ENCODE results near the gene GRAP.
A peak's percentile ranks its signal among the peaks of the same experiment; 100 is the strongest.

The GRAP gene

DNA sequence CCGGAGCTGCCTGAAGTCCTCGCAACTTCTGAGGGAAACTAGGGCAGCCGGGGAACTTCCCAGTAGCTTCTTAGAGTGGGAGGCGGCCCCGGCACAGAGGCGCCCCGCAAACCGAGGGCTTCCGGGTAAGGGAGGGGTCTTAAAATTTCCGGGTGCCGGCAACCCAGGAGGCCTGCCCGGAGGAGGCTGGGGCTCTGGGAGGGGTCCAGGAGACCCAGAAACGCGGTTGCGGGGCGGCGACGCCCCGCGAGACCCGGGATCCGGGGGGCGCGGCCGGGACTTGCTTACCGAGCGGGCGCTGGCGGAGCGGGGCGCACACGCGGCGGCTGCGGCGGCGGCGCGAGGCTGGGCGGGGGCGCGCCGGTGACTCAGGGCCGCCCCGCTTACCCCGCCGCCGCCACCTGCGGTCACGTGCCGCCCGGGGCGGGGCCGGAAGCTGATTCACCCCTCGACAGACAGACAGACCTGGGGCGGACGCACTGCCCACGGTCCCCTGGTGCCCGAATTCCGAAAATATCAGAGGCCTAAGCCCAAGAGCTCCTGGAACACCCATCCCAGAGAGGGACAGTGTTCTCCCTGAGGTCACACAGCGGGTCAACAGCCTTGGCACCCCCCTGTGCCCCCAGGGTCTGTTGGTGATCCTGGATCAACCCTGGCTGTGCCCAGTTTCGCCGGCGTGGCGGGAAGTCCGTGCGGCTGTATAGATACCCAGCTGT lies 42.2 kb downstream of the GRAP start, which contains the start of gene FAM83G:
FAM83G (minus strand) TSS at position 344 of the 716 bp plus-strand sequence. CDS start 723 bp downstream, outside the sequence.
- peak within 1 kb of the TSS; percentile 94 for H3K27ac ChIP-seq
- DNase-seq (ENCODE audit: low read depth, low spot score), result no peak

DNA sequence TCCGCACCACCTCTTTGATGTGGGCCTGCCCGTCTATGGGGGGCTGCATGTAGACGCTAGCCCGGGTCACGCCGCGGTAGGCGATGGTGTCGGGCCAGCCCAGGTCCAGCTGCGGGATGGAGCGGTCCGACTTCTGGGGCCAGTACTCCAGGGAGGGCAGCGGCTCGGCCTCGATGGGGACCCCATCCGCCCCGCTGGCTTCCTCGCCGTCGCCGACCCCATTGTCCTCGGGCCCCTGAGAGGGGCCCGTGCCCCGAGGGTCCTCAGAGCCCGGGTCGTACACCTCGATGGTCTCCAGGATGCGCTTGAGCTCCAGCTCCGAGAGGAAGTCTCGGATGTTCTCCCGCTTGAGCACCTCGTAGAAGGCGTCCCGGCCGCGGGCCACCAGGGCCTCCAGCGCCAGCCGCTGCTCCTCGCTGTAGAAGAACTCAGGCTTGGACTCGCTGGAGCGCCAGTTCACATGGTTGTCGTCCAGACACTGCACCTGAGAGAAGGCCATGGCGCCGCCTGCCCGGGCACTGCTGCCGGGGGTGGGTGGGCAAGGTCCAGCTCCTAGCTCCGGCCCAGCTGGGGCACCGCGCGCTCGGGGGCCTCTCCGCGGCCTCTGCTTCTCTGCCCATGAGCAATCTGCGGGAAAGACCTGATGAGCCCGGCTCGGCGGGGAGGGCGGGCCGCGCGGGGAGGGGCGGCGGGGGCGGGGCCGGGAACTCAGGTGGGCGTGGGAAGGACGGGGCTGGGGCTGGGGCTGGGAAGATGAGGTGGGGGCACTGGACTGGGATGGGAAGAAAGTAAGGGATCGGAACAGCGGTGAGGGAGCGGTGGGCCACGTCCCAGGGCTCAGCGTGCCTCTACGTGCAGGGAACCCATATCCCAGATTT lies 43.0 kb downstream of the GRAP start:
- peak overlapping the region; percentile 94 for H3K27ac ChIP-seq

DNA sequence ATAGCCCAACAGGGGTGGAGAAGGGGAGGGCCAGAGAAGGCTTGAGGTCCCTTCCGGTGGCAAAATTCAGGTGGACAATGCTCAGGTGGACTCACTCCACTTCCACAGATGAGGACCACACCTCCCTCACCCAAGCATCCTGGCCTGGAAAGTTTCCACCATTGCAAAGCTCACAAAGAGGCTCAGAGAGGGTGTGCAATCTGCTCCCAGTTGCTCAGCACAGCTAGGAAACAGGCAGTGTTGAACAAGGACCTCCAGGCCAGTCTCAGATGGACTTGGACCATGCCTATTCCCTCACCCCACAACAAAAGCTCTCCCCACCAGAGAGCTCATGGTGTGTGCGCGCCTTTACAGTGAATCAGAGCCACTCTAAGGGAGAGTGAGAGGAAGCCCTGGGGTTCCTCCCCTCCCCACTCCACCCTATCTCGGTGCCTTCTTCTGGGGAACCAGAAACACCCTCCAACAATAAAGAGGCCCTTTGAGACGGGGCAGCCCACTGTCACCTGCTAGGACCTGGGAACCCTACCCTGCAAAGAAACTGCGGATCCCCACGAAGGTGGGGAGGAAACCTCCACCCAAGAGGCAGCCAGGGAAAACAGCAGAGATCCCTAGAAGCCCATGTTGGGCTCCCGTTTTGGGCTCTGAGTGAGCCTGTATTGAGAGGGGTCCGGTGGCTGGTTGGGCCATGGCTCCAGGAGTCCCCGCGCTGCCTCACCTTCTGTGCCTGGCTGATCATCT lies 43.8 kb downstream of the GRAP start:
- peak overlapping the region; percentile 94 for H3K27ac ChIP-seq
- DNase-seq (ENCODE audit: low read depth, low spot score), result no peak

More for the DNA sequence above, 43.0 kb downstream of the GRAP start:
- DNase-seq (ENCODE audit: low read depth, low spot score), result no peak

DNA sequence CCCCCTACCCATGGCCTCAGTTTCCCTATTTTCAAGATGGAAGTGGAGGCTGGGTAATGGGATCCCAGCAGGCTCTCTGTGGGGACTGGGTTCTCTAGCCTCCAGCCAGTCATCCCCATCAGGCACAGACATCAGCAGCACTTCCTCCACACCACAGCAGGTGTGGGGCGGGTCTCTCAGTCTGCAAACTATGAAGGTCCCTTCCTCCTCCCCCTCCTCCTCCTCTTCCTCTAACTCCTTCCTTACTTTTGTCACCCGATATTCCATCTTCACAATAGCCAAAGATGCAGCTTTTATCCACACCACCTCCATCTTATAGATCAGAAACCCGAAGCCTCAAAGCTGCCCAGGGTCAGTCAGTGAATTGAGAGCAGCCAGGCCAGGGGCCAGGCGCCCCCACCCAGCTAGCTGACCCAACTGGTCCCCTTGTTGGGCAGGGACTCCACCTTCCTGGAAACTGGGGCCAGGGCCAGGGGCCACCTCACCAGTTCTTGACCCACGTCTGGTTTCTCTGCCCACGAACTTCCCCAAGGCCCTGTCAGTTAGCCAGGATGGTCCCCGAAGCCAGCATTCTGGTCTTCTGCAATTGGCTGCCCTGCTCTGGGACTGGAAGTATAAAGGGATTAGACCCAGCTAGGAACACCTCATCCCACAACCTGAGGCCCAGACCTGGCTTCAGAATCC lies 44.7 kb downstream of the GRAP start:
- H3K27ac ChIP-seq, result peak overlapping the region; percentile 94
- DNase-seq (ENCODE audit: low read depth, low spot score), result no peak

DNA sequence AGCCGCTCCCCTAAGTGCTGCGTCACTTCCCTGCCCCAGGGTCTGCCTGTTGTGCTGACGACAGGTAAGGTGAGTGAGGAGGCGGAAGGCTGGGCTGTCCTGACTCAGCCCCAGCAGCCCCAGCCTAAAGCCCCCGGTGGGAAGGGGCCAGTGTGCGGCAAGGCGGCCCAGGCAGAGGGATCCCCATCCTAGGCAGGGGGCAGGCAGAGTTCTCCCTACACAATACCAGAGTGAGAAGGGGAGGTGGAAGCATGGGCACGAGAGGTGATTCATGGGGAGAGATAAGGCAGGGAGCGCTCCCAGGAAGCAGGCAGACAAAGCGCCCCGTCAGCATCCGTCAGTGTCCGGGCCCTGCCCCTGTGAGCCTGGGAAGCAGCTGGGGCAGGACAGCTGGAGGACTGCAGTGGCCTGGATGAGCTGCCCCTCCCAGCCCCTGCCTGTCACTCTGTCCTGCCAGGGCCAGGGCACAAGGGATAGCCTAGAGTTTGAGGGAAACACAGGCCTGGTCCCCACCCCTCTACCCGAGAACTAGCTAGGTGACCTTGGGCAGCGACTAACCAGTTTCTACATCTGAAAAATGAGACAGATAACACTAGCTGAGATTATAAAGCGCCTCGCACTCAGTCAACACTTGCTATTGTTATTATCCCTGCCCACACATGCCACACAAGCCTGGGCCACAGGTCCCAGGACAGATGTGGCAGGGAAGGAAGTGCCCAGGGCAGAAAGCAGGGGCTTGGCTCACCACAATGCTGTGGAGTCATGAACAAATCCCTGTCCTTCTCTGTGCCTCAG lies 46.0 kb downstream of the GRAP start:
- H3K27ac ChIP-seq, result peak overlapping the region; percentile 94
- DNase-seq (ENCODE audit: low read depth, low spot score), result no peak

DNA sequence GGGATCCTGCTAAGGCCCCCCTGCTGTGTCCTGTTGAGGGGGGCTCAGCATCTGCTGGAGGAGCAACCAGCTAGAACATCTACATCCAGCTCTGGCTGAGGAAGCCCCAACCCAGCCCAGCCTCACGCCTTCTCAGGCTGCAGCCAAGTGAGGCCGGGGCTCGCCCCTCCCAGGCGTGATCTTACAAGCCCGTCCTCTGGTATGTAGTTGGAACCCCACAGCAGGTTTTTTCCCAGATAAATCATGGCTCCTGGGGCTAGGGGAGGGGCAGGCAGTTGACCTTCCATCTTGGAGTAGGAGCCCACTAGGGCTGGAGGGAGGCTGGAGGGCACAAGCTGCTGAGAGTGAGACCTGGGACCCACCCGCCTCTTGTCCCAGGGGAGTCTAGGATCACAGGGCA lies 46.8 kb downstream of the GRAP start:
- peak overlapping the region; percentile 94 for H3K27ac ChIP-seq
- no peak for DNase-seq (ENCODE audit: low read depth, low spot score)

DNA sequence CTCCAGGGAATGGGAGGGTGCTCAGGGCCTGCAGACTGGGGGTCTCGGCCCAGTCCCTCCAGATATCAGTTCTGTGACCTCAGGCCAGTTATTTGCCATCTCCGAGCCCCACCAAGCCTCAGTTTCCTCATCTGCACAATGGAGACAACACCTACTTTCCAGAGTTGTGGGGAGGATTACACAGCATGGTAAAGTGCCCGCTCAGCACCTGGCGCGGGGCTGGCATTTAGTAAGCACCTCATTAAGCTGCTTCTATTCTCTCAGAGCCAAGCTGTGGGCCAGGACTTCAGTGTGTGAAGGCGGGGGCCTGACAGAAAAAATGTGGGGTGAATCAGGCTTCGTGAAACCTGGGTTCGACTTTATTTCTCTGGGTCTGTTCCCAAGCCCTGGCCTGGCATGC lies 47.4 kb downstream of the GRAP start:
- DNase-seq (ENCODE audit: low read depth, low spot score), result no peak
- peak overlapping the region; percentile 94 for H3K27ac ChIP-seq

DNA sequence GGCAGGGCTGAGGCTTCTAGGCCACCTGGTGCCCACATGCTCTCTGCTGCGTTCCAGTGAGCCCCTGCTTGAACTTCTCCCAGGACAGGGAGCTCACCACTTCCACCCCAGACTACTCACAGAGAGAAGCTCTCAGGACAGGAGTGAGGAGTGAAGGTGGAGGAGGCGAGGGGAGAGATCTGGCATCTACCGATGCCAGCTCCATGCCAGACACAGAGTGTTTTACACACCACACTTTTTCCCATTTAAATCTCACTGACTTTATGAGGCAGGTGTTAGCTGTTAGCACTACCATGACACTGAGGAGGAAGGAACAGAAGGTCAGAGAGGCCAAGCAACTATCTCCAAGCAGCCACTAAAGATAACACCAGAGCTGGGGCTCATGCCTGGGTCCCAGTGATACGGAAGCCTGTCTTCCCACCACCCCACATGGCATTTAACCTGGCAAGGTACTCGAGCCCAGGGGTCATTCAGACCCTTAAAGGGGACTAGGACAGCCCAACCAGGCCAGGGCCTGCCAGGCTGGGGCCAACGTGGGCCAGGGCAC lies 49.0 kb downstream of the GRAP start:
- no peak for DNase-seq (ENCODE audit: low read depth, low spot score)
- H3K27ac ChIP-seq, result no peak overlapping the region

DNA sequence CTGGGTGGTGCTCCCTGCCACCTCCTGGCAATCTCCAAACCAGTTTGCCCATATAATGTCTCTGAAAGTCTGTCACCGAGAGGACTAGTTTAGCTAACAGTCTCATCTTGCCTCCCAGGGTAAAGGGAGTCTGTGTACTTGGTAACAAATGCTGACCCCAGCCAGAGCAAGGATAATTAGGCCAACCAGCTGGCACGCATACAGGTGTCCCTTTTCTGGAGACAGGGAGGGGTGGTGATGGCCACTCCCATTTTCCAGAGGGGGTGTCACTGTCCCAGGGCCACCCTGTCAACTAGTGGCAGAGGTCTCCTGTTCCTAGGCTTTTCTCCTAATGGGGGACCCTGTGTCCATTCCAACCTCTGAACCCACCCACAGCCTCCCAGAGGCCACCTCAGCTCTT lies 50.3 kb downstream of the GRAP start:
- no peak for DNase-seq (ENCODE audit: low read depth, low spot score)
- no peak overlapping the region for H3K27ac ChIP-seq

DNA sequence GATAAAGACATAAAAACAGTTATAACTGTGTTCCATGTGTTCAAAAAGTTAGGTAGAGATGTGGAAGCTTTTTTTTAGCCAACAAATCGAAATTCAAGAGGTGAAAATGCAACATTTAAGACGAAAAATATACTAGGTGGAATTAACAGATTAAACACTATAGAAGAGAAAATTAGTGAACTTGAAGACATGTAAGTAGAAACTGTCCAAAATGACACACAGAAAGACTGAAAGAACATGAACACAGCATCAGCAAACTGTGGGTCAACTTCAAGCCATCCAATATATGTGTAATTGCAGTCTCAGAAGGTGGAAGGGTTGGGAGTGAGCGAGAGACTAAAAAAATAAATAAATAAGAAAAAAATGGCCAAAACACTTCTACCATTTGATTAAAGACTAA lies 51.5 kb downstream of the GRAP start:
- DNase-seq (ENCODE audit: low read depth, low spot score), result no peak
- no peak overlapping the region for H3K27ac ChIP-seq

DNA sequence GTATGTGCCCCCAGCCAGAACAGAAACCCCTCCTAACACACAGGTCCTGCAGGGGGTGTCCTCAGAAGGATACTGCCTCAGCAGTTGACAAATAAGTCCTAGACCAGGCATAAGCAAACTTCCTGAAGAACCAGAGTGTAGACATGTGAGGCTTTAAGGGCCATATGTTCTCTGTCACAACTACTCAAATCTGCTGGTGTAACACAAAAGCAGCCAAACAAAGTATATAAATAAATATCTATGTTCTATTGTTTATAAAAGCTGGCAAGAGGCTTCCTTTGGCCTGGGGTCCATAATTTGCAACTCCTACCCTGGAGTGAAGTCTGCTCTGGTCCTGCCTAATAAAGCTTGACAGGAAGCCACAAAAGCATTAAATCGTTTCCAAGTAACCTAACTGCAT lies 52.1 kb downstream of the GRAP start:
- no peak overlapping the region for H3K27ac ChIP-seq
- no peak for DNase-seq (ENCODE audit: low read depth, low spot score)

DNA sequence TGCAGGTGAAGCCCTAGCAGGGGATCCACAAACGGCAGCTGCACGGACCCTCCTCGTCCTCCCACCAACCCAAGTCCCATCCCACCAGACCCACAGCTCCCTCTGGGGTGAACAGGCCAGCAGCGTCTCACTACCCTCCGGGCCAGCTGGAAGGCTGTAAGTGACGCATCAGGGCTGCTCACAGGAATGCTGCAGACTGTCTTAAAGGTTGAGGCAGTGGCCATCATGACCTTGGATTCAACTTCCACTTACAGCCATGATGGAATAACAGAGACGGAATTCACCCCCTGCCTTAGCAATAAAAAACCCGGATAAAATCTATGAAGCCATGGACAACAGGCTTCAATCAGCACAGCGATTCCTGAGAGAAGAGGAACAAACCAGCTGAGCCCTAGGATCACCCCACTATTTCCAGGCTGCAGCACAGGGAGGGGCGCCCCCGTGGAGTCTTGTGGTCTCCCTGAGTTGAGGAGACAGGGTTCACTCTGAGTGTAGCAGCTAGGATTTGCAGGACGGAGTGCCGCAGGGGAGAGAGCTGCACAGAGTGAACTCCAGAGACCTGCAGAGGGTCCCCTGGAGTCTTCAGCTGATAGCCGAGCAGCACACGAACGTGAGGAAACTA lies 52.7 kb downstream of the GRAP start:
- no peak overlapping the region for H3K27ac ChIP-seq
- no peak for DNase-seq (ENCODE audit: low read depth, low spot score)

DNA sequence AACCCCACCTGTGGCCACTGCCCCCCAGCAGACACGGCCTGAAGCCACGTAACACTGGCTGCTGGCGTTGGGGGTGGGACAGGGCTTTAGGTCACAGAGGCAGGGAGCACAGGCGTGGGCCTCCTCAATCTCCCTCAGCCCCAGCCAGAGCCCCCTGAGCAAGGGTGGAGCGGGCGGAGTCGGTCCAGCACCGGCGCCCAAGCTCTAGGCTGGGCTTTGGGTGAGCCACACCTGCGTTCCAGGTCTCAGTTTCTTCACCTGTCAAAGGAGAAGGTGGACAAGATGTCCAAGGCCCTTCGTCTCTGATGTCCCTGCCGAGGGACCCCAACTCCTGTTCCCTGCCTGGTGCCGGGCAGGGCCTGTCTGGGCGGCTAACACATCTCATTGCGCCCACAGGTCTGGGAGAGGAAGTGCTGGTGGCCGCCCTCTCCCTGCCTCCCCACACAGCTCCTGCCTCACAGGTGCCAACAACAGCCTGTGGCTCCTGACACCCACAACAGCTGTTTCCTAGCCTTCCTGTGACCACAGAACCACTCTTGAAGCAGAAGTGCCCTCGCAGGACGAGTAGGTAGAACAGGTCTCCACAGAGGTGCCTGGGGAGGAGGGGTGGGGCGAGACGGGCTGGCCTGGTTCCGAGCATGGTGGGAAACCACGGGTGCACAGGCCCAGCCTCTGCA lies 54.2 kb downstream of the GRAP start:
- no peak for DNase-seq (ENCODE audit: low read depth, low spot score)

DNA sequence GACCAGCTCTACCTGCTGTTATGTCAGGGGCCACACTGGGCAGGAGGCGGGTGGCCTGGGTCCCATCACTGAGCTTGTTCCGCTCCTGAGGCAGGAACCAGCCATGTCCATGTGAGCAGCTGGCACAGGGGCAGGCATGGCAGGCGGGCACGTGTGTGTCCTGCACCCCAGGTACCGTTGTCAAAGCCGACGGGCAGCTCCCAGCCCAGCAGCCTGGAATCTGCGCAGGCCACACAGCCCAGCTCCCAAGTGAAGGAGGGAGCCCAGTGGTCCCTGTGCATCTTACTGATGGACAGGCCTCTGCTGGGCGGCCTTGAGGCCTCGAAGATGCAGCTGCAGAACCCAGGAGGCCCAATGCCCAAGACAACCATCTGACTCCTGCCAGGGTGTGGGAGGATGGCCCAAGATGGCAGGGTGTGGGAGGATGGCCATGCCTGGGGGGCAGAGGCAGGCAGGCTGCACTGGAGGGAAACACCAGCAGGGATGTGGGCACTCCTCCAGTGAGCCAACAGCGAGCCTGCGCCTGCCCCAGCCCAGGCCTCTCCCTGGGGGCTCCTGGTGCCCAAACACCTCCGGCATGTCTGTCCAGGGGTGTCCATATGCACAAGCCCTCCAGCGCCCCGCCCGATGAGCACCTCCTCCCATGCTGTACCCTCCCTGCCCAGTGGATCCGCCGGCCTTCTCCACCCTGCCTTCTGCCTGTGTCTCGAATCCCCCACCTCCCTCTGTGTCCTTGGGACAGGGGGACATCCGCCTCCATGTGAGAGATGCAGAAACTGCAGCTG lies 55.0 kb downstream of the GRAP start:
- no peak for DNase-seq (ENCODE audit: low read depth, low spot score)
- H3K27ac ChIP-seq, result no peak overlapping the region

More for the DNA sequence above, 54.2 kb downstream of the GRAP start:
- no peak overlapping the region for H3K27ac ChIP-seq

DNA sequence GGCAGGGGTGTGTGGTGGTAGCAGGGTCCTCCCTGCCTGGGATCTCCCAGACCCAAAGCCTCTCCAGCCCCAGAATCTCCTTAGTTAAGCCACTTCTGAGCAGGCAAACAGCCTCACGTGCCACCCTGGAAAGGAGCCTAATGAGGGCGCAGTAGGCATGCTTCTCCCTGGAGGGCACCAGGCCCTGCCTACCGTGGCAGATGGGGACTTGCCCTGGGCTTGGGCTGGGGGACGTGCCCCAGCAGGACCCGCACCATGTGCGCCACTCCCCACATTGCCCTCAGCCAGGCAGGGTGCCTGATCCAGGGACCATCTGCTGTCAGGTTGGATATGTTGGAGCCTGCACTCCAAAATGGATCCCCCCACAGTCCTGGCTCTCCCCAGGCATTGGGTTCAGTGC lies 56.4 kb downstream of the GRAP start:
- no peak overlapping the region for H3K27ac ChIP-seq
- DNase-seq (ENCODE audit: low read depth, low spot score), result no peak

DNA sequence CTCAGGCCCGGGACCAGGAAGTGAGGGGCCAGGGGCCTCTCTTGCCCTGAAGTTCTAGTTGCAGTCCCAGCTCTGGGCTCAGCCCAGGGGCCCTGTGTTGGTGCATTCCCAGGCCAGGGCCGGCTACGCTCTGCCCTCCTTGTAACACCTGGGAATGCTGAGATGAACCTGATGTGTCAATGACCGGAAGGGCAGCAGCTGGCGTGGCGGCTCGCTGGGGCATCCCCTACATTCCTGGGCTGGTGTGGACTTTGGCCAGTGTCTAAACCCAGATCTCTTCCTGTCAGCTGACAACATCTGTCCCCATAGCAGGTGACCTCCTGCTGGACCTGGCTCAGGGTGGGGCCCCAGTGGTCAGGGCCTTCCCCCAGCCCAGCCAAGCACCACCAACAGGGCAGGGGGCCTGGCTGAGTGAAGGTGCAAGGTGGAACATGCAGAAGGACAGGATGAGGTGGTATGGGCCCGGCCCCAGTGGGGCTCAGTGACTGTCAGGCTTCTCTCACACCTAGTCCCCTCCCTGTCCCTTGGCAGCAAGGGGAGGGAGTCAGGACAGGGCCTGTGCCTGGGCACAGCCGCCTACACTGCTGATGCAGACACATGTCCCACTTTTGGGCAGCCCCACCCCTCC lies 58.1 kb downstream of the GRAP start:
- no peak overlapping the region for H3K27ac ChIP-seq
- no peak for DNase-seq (ENCODE audit: low read depth, low spot score)
